Measurements from ENCODE around the gene CSNK1D.

Gene CSNK1D

DNA sequence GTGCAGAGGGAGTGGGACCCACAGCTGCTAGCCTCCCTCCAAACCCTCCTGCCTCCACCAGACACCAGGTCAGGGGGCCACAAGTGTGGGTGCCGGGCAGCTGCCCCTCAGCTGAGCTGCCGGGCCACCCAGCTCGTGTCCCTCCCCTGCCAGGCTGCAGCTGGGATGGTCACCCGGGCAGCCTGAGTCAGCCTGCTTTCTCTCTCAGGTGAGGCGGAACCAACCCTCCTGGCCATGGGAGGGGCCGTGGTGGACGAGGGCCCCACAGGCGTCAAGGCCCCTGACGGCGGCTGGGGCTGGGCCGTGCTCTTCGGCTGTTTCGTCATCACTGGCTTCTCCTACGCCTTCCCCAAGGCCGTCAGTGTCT is 37.7 kb downstream of the CSNK1D start:
- no peak for DNase-seq (ENCODE audit: low read depth)
- TF ChIP-seq, protein P1, sequence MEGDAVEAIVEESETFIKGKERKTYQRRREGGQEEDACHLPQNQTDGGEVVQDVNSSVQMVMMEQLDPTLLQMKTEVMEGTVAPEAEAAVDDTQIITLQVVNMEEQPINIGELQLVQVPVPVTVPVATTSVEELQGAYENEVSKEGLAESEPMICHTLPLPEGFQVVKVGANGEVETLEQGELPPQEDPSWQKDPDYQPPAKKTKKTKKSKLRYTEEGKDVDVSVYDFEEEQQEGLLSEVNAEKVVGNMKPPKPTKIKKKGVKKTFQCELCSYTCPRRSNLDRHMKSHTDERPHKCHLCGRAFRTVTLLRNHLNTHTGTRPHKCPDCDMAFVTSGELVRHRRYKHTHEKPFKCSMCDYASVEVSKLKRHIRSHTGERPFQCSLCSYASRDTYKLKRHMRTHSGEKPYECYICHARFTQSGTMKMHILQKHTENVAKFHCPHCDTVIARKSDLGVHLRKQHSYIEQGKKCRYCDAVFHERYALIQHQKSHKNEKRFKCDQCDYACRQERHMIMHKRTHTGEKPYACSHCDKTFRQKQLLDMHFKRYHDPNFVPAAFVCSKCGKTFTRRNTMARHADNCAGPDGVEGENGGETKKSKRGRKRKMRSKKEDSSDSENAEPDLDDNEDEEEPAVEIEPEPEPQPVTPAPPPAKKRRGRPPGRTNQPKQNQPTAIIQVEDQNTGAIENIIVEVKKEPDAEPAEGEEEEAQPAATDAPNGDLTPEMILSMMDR (conservative IDR thresholded peaks at IDR 0.05; ENCODE audit: low read depth, low read length) = no peak
- no peak overlapping the region for H3K4me3 ChIP-seq (ENCODE audit: low read depth, low read length)

DNA sequence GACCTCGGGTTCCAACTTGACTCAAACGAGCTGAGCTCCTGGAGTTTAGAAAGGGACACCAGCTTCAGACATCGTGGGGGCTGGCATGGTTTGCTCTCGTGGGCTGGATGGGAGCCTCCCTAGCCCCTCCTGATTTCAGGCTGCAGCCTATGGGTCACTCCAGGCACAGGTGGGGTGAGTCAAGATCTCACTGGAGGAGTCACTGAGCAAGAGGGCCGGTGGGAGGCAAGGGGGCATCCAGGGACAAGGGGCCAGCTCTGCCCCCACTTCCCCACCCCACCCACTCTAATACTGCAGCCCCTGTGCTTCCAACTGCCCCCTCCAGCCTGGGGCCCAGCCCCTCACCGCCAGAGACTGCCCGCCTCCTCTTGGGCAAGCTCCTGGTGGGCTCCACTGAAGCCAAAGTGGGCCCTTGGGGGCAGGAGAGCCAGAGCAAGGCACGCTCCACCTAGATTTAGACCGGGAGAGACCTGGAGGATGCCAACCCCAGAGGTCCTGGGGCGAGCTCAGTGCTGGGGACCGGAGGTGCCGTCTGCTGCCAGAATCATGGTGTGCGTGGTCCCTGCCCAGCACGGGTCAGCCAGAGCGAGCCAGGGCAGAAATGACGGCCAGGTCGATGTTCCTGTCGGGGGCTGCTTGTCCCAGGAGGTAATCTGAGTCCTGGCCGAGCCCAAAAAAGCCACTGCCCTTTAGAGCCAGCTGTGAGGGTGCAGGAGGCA is 38.3 kb downstream of the CSNK1D start:
- H3K4me3 ChIP-seq (ENCODE audit: low read depth, low read length) = no peak overlapping the region
- TF ChIP-seq, protein P1 (conservative IDR thresholded peaks at IDR 0.05; ENCODE audit: low read depth, low read length) = no peak
- DNase-seq (ENCODE audit: low read depth) = no peak

DNA sequence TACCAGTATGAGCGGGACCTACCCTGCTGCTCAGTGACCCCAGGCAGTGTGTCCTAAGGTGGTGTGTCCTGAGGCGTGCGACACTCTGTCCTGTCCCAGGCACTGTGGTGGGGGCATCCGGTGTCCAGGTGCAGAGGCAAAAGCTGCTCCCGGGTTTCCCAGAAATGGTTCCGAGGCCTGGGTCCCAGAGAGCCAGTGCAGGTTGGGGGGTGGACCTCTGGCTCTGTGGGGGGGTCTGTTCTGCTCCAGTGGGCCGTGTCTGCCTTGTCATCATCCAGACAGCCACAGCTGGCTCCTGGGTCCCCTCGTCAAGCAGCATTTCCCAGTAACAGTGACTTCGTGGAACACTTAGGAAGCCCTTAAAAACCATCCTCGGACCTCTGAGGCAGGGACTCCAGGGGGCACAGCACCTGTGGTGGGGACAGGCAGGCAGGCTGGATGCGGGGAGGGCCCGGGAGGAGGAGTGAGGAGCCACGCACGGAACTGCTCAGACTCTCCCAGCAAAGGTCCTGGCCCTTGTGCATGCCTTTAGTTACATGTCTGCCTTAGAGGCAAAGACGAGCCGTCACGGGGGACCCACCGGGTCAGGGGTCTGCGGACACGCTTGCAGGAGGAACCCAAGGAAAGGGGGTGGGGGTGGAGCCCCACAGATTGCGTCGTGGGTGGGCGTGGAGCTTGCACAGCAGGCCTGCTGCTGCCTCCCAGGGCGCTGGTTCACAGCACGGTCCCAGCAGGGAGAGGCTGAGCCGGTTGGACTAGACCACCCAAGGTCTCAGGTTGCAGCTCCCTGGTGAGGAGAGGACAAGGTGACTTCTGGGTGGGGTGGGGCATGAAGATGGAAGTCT is 39.1 kb downstream of the CSNK1D start:
- peak; percentile 62 for DNase-seq (ENCODE audit: low read depth)

DNA sequence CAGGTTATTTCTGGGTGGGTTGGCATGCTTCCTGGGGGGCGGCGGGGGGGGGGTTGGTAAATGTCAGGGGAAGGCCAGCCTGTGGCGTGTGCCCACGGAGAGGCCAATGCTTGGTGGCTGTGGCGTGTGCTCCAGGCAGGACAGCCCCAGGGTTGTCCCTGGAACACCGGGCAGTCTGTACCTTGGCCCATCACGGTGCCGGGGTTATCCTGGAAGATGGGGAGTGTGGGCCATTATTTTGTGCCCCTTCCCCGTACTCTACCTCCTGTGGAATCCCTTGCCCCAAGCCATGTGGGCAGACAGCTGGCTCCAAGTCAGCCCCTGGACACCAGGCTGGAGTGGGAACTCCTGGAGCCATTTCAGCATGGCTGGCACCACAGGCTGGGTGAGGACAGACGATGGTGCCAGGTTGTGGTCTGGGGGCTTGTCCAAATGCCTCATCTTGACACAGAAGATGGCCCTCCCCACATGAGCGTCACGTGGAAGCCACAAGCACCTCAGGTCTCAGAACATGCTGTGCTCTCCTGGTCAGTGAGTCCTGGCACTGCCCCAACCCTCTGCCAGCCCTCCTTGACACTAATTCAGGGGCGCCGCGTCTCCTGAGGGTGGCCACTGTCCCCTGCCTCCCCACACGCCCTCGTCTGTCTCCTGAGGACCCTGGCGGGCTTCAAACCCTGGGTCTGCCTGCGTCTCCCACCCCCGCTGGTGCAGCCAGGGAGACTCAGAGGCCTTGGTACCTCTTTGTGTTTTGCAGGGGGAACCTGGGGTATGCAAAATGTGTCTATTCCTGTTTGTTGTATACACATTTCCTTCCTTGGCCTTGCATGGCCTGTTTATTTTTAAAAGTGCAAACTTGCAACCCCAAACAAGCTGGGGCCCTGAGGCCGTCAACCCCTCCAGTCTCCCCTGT is 40.4 kb downstream of the CSNK1D start:
- H3K4me3 ChIP-seq (ENCODE audit: low read depth, low read length) = no peak overlapping the region
- no peak for DNase-seq (ENCODE audit: low read depth)
- TF ChIP-seq, protein P1 (conservative IDR thresholded peaks at IDR 0.05; ENCODE audit: low read depth, low read length) = no peak

More for the DNA sequence above, 39.1 kb downstream of the CSNK1D start:
- H3K4me3 ChIP-seq (ENCODE audit: low read depth, low read length) = no peak overlapping the region
- TF ChIP-seq, protein P1 (conservative IDR thresholded peaks at IDR 0.05; ENCODE audit: low read depth, low read length) = no peak

DNA sequence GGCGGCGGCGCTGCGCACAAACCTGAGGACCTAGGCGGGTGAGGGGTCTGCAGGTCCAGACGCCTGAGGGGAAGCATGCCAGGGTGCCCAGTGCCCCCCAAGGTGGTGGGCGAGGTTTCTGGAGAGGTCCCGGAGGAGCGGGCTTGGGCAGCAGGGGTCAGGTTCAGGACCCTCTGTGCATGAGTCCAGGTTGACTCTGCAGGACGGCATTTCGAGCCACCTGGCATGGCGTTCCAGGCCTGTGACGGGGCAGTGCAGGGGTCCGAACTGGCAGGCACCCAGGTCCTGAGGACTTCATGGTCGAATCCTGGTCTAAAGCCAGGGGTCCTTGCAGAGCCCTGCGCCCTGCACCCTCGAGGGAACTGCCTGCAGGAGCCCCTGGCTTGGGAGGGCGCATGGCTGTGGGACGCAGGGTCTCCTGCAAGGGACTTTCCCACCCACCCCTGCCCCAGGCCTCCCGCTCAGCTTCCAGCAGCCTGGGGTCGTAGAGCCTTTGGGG is 41.1 kb downstream of the CSNK1D start:
- no peak for DNase-seq (ENCODE audit: low read depth)
- H3K4me3 ChIP-seq (ENCODE audit: low read depth, low read length) = peak overlapping the region; percentile 68
- TF ChIP-seq, protein P1 (conservative IDR thresholded peaks at IDR 0.05; ENCODE audit: low read depth, low read length) = no peak

DNA sequence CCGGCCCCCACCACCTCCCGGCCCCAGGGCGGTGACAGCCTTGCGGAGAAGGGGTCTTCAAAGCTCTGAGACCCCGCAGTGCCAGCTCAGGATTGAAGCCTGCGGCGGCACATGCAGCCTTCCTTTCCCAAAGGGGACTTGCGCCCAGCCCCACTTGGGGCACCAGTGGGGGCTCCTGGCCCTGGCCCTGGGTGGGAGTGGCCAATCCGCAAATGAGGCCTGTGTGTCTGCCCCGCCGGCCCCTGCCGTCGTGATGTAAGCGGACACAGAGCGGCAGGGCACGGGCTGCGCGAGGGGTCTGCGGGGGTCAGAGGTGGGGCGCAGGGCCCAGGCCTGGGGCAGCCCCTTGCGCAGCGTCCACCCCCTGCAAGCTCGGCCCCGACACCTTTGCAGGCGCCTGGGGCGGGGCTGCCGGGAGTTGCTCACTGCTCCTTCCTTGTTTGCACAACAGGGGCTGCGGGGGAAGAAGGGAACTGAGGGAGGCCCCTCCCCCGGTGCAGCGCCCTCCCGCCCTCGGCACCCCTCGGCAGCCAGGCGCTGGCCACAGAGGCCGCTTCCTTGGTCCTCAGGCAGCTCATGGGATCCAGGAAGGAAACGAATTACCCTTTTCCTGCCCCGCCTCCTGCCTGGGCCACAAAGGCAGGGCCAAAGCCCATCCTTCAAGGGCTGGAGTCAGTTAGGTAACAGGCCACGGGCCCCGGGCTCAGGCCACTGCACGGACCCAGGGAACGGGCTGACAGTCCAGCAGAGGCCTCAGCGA is 41.8 kb downstream of the CSNK1D start:
- DNase-seq (ENCODE audit: low read depth) = peak; percentile 68
- TF ChIP-seq, protein P1 (conservative IDR thresholded peaks at IDR 0.05; ENCODE audit: low read depth, low read length) = no peak
- H3K4me3 ChIP-seq (ENCODE audit: low read depth, low read length) = peak overlapping the region; percentile 68

Data from choroid plexus epithelial cell (primary cell).